ENCODE measurements around the gene C11orf71. TPM values are rescaled to one million over a fixed set of nuclear protein-coding genes. Genes with fewer than 3 reads are reported as not detected.

Gene C11orf71
- total RNA-seq, 4 donors from 2014 or later, result 3.2 to 5.7 (median 4.8) TPM

DNA sequence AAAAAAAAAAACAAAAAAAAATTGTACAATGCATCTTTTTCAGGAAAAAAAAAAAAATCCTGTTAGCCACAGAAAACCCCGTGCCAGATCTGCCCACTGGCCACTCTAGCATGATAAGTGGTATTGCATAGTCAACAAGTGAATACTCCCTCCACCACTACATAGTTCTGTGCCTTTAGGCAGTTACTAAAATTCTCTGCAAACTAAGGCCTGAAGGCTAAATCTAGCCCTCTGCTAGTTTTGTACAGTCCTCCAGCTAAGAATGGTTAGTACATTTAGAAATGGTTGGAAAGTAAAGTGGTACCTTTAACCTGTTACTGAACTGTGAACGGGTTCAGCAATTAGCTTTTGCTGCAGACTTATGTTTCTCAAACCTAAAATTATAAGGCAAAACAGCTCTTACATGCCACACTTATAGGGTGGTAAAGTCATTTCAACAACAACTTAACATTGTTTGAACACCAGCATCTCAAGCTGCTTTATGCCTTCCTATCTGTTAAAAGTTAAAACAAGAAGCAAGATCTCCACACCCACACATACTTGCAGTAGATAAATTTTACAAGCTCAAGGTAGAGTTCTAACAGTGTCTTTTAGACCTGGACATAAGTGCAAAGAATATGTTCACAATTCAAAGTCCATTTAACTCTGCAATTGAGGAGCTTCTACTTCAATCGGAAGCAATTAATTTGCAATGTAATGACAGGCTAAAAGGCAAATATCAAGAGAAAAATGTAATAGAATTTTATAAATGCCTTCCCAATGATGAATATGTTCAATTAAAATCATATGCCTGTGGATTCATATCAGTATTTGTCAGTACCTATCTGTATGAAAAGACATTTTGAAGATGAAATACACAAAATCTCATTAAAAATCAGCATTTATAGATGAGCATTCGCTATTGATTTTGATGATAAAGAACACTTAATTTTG, 7.3 kb downstream of the C11orf71 start:
- peaks cover 0 to 1% of the 10 kb centered on the region in 2 donors for H3K4me1 ChIP-seq
- no peak for DNase-seq
- H3K36me3 ChIP-seq, result no peaks in the 10 kb centered on the region
- TF ChIP-seq, protein P1, sequence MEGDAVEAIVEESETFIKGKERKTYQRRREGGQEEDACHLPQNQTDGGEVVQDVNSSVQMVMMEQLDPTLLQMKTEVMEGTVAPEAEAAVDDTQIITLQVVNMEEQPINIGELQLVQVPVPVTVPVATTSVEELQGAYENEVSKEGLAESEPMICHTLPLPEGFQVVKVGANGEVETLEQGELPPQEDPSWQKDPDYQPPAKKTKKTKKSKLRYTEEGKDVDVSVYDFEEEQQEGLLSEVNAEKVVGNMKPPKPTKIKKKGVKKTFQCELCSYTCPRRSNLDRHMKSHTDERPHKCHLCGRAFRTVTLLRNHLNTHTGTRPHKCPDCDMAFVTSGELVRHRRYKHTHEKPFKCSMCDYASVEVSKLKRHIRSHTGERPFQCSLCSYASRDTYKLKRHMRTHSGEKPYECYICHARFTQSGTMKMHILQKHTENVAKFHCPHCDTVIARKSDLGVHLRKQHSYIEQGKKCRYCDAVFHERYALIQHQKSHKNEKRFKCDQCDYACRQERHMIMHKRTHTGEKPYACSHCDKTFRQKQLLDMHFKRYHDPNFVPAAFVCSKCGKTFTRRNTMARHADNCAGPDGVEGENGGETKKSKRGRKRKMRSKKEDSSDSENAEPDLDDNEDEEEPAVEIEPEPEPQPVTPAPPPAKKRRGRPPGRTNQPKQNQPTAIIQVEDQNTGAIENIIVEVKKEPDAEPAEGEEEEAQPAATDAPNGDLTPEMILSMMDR (IDR thresholded peaks at IDR 0.05), result no peak
- no peak for TF ChIP-seq POLR2A (IDR thresholded peaks at IDR 0.05)
- no peaks in the 10 kb centered on the region for H3K27me3 ChIP-seq
- intact Hi-C loops (cut with DNase I; ENCODE audit: low total_unique reads), result no loop called here
- no peaks in the 10 kb centered on the region for H3K9me3 ChIP-seq
- H3K27ac ChIP-seq, result no peak overlapping the region
- H3K4me3 ChIP-seq, result no peak overlapping the region

DNA sequence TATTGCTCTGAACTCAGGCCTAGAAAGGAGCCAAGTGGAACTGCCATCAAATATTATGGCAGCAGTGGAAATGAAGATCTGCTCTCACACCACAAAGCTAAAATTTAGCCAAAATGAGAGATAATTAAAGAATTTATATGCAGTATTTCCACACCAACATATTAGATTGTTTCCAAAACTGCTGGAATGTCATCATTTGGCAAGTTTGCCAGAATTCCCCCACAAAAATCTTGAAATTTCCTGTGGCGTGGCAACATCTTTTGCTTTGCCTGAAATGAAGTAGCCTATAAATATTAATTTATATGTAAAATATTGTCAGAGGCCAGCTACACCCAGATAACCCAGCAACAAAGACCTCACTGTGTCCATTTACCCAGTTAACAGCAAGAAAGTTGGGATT, 13.8 kb downstream of the C11orf71 start:
- TF ChIP-seq, protein P1 (IDR thresholded peaks at IDR 0.05), result no peak
- TF ChIP-seq POLR2A (IDR thresholded peaks at IDR 0.05), result no peak
- Histone ChIP-seq H3K27me3 (no peaks in the 10 kb centered on the region), H3K9me3 (no peaks in the 10 kb centered on the region), H3K4me1 (no peaks in the 10 kb centered on the region), H3K27ac (no peak overlapping the region), H3K36me3 (no peaks in the 10 kb centered on the region), H3K4me3 (no peak overlapping the region)
- intact Hi-C loops (cut with DNase I; ENCODE audit: low total_unique reads), result no loop called here
- no peak for DNase-seq

DNA sequence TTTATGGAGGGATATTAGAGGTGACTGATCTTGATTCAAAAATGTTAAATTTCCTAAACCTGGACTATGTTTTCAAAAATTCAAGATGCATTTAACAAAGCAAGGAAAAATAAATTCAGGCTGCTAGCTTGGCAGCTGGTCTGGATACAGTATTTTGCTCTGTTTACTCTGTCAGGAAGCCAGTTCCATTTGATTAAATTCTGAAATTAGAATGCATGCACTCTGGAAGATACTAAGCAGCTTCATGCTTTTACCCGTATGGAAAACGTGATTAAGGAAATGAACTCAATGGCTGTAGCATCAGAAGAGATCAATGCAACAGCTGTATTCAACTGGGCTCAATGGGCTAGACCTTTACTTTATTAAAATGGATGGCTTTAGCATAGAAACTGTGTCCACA, 14.2 kb downstream of the C11orf71 start:
- H3K36me3 ChIP-seq, result no peaks in the 10 kb centered on the region
- H3K27ac ChIP-seq, result no peak overlapping the region
- no peak for DNase-seq
- TF ChIP-seq, protein P1 (IDR thresholded peaks at IDR 0.05), result no peak
- TF ChIP-seq POLR2A (IDR thresholded peaks at IDR 0.05), result no peak
- H3K9me3 ChIP-seq, result no peaks in the 10 kb centered on the region
- H3K4me1 ChIP-seq, result no peaks in the 10 kb centered on the region
- H3K27me3 ChIP-seq, result no peaks in the 10 kb centered on the region
- H3K4me3 ChIP-seq, result no peak overlapping the region
- intact Hi-C loops (cut with DNase I; ENCODE audit: low total_unique reads), result no loop called here

DNA sequence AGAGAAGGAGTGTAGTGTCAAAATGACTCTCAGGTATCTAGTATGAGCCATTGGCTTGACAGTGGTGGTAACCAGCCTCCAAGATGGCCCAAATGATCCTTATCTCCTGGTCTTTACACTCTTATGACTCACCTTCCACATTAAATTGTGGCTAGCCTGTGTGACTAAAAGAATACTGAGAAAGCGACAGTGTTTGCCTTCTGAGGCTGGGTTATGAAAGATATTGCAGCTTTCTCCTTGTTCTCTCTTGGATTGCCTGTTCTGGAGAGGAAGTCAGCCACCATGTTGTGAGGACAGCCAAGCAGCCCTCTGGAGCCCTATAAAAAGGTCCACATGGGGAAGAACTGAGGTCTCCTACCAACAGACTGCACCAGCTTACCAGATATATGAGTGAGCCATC, 15.8 kb downstream of the C11orf71 start:
- Histone ChIP-seq H3K4me1 (no peaks in the 10 kb centered on the region), H3K27me3 (no peaks in the 10 kb centered on the region), H3K9me3 (no peaks in the 10 kb centered on the region), H3K4me3 (no peak overlapping the region), H3K36me3 (no peaks in the 10 kb centered on the region), H3K27ac (no peak overlapping the region)
- no peak for DNase-seq
- intact Hi-C loops (cut with DNase I; ENCODE audit: low total_unique reads), result no loop called here
- TF ChIP-seq POLR2A (IDR thresholded peaks at IDR 0.05), result no peak
- TF ChIP-seq, protein P1 (IDR thresholded peaks at IDR 0.05), result no peak

DNA sequence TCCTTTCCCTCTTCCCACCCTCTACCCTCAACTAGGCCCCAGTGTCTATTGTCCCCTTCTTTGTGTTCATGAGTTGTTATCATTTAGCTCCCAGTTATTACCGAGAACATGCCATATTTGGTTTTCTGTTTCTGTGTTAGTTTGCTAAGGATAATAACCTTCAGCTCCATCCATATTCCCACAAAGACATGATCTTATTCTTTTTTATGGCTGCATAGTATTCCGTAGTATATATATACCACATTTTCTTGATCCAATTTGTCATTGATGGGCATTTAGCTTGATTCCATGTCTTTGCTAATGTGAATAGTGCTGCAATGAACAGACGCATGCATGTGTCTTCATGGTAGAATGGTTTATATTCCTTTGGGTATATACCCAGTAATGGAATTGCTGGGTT, 17.8 kb downstream of the C11orf71 start:
- Histone ChIP-seq H3K27me3 (no peaks in the 10 kb centered on the region), H3K9me3 (no peaks in the 10 kb centered on the region), H3K4me1 (no peaks in the 10 kb centered on the region), H3K36me3 (no peaks in the 10 kb centered on the region), H3K4me3 (no peak overlapping the region), H3K27ac (no peak overlapping the region)
- intact Hi-C loops (cut with DNase I; ENCODE audit: low total_unique reads), result no loop called here
- DNase-seq, result no peak
- no peak for TF ChIP-seq POLR2A (IDR thresholded peaks at IDR 0.05)
- TF ChIP-seq, protein P1 (IDR thresholded peaks at IDR 0.05), result no peak

Data from uterus (tissue), 4 donors.